HFFc6 (cell line): Measurements from ENCODE around the gene EXOC5. TPM values are rescaled to one million over a fixed set of nuclear protein-coding genes. Genes with fewer than 3 reads are reported as not detected.
"Not testable (repeated sequence)": the region's sequence is repeated elsewhere in the genome, so short reads cannot be mapped to it uniquely, and the experiment has no call there.

ENCODE experiments used
- DNase-seq: peaks from one replicate; pipeline ENCODE4 v3.0.0-alpha.2; 2018
- H3K27ac Mint-ChIP-seq: 2 replicates; pipeline ENCODE4 v1.8.0; 2020; ENCODE audit warnings: mild to moderate bottlenecking, mixed read lengths
- H3K27me3 Mint-ChIP-seq: 2 replicates; pipeline ENCODE4 v1.8.0; 2021; ENCODE audit warnings: mild to moderate bottlenecking, moderate library complexity, mixed read lengths; ENCODE audit not compliant: insufficient read depth
- H3K36me3 Mint-ChIP-seq: 2 replicates; pipeline ENCODE4 v1.8.0; 2021; ENCODE audit warnings: low read depth, mixed read lengths
- H3K4me1 Mint-ChIP-seq: 2 replicates; pipeline ENCODE4 v1.8.0; 2020; ENCODE audit warnings: low read depth, mixed read lengths
- H3K4me3 Mint-ChIP-seq: 2 replicates; pipeline ENCODE4 v1.8.0; 2020; ENCODE audit warnings: mild to moderate bottlenecking, moderate library complexity, mixed read lengths
- H3K9me3 Mint-ChIP-seq: 2 replicates; pipeline ENCODE4 v1.8.0; 2020; ENCODE audit warnings: mild to moderate bottlenecking, mixed read lengths
- CTCF ChIP-seq: fragments of 200-600 bp; sonication (generic); IDR thresholded peaks from 2 replicates; pipeline ENCODE4 v1.5.0; 2021; ENCODE audit warnings: antibody characterized with exemption, mild to moderate bottlenecking
- total RNA-seq, 6 experiments: library from RNA; stranded (reverse); fragmentation: NEBNext Ultra II Directional; extraction: Animal tissue kit (Norgen Biotek cat#: 25700); gene quantifications; 2 replicates in 1 of 6; 3 replicates in 5 of 6; pipeline ENCODE4 v1.2.3, GENCODE V29; 2021

The EXOC5 gene
- total RNA-seq, 6 experiments from 2014 or later, result 102 to 117 (median 111) TPM

GRCh38 chr14:57227083-57227482 is 41.6 kb downstream of the EXOC5 start:
- H3K4me3 Mint-ChIP-seq, result no peak overlapping the region
- H3K36me3 Mint-ChIP-seq, result peaks cover 41% of the 10 kb centered on the region
- peaks cover 7% of the 10 kb centered on the region for H3K4me1 Mint-ChIP-seq
- no peak for TF ChIP-seq CTCF
- no peak for DNase-seq
- no peak overlapping the region for H3K27ac Mint-ChIP-seq
- H3K27me3 Mint-ChIP-seq, result no peaks in the 10 kb centered on the region
- no peaks in the 10 kb centered on the region for H3K9me3 Mint-ChIP-seq

- Mint-ChIP-seq H3K4me3 (no peak overlapping the region), H3K9me3 (no peaks in the 10 kb centered on the region), H3K27ac (no peak overlapping the region), H3K27me3 (no peaks in the 10 kb centered on the region), H3K4me1 (peaks cover 11% of the 10 kb centered on the region), H3K36me3 (peaks cover 12% of the 10 kb centered on the region; the same call in 1 of the 2 replicates)
- DNase-seq, result no peak
- TF ChIP-seq CTCF, result no peak
Measured at GRCh38 chr14:57221931-57222330, 46.8 kb downstream of the EXOC5 start.

- Mint-ChIP-seq H3K27ac (no peak overlapping the region), H3K4me1 (peaks cover 50% of the 10 kb centered on the region), H3K27me3 (no peaks in the 10 kb centered on the region), H3K9me3 (no peaks in the 10 kb centered on the region), H3K4me3 (no peak overlapping the region), H3K36me3 (peaks cover 69% of the 10 kb centered on the region)
- TF ChIP-seq CTCF, result no peak
- DNase-seq, result no peak
Measured at GRCh38 chr14:57212919-57213318, 55.8 kb downstream of the EXOC5 start.

- Mint-ChIP-seq H3K4me3 (peak overlapping the region; percentile 34; the same call in 1 of the 2 replicates), H3K36me3 (peaks cover 41% of the 10 kb centered on the region), H3K4me1 (peaks cover 46% of the 10 kb centered on the region), H3K27me3 (no peaks in the 10 kb centered on the region), H3K9me3 (no peaks in the 10 kb centered on the region), H3K27ac (peak overlapping the region; percentile 57; the same call in 1 of the 2 replicates)
- peak; percentile 51 for DNase-seq
- TF ChIP-seq CTCF, result no peak
Measured at GRCh38 chr14:57209561-57209960, 59.1 kb downstream of the EXOC5 start.

GRCh38 chr14:57205938-57206337 is 62.8 kb downstream of the EXOC5 start:
- H3K27ac Mint-ChIP-seq, result no peak overlapping the region
- H3K9me3 Mint-ChIP-seq, result no peaks in the 10 kb centered on the region
- H3K36me3 Mint-ChIP-seq, result peaks cover 19% of the 10 kb centered on the region
- TF ChIP-seq CTCF, result no peak
- H3K27me3 Mint-ChIP-seq, result no peaks in the 10 kb centered on the region
- no peak for DNase-seq
- peaks cover 29% of the 10 kb centered on the region for H3K4me1 Mint-ChIP-seq
- no peak overlapping the region for H3K4me3 Mint-ChIP-seq

- not testable (repeated sequence) for H3K27ac Mint-ChIP-seq, H3K9me3 Mint-ChIP-seq, H3K36me3 Mint-ChIP-seq, H3K27me3 Mint-ChIP-seq, H3K4me3 Mint-ChIP-seq, DNase-seq
- TF ChIP-seq CTCF, result peak; percentile 77
- peaks cover 23% of the 10 kb centered on the region for H3K4me1 Mint-ChIP-seq
Measured at GRCh38 chr14:57202672-57203071, 66.0 kb downstream of the EXOC5 start.
